Lower leg skin (tissue), 3 donors: ENCODE measurements around the gene GABRR1.

Experiments
- CTCF ChIP-seq, 3 donors: fragments of 450-650 bp; IDR thresholded peaks; one replicate each; pipeline ENCODE4 v1.5.1; 2016; ENCODE audit warnings: antibody characterized with exemption in 3 of 3, mild to moderate bottlenecking in 3 of 3, moderate library complexity in 2 of 3
- POLR2A ChIP-seq, 2 donors: fragments of 450-650 bp; IDR thresholded peaks; one replicate each; pipeline ENCODE4 v1.6.1; 2016 to 2017; ENCODE audit warnings: antibody characterized with exemption in 2 of 2, mild to moderate bottlenecking in 1 of 2, moderate library complexity in 1 of 2

GRCh38 chr6:89244241-89244985 is 27.3 kb upstream of the GABRR1 start:
- TF ChIP-seq CTCF (IDR thresholded peaks at IDR 0.05): no peak
- TF ChIP-seq POLR2A (IDR thresholded peaks at IDR 0.05): no peak
